Superior temporal gyrus (tissue), 1 donor: Measurements from ENCODE around the gene OR5K3.
"Not testable (repeated sequence)": the region's sequence is repeated elsewhere in the genome, so short reads cannot be mapped to it uniquely, and the experiment has no call there.

Experiments
- DNase-seq: peaks from one replicate; pipeline ENCODE4 v3.0.0-alpha.2; 2016; ENCODE audit errors: extremely low spot score

Gene OR5K3

GRCh38 chr3:98390366-98390765, at the start of gene OR5K3:
Gene OR5K3 (plus strand): TSS chr3:98390666. CDS start chr3:98390666, 0 bp downstream.
- DNase-seq: no peak

- DNase-seq: no peak
These were observed 48.7 kb upstream of the OR5K3 start for GRCh38 chr3:98341758-98342157.

- peak; percentile 59 for DNase-seq
These were observed 46.6 kb upstream of the OR5K3 start for GRCh38 chr3:98343647-98344507.

- no peak for DNase-seq
These were observed 40.4 kb upstream of the OR5K3 start for GRCh38 chr3:98350082-98350481.

GRCh38 chr3:98353554-98353953, 36.9 kb upstream of the OR5K3 start, which contains the start of gene OR5K4:
Gene OR5K4 (plus strand): TSS chr3:98353854. CDS start chr3:98353854, 0 bp downstream.
- no peak for DNase-seq

- no peak for DNase-seq
These were observed 31.2 kb upstream of the OR5K3 start for GRCh38 chr3:98359250-98359649.

- DNase-seq: no peak
These were observed 30.3 kb upstream of the OR5K3 start for GRCh38 chr3:98359993-98360675.

GRCh38 chr3:98360681-98361080, 29.8 kb upstream of the OR5K3 start:
- no peak for DNase-seq

GRCh38 chr3:98361289-98361688, 29.2 kb upstream of the OR5K3 start:
- no peak for DNase-seq

GRCh38 chr3:98367464-98368246, 22.8 kb upstream of the OR5K3 start:
- no peak for DNase-seq

- no peak for DNase-seq
These were observed 19.3 kb upstream of the OR5K3 start for GRCh38 chr3:98371186-98371585.

GRCh38 chr3:98371853-98372252, 18.6 kb upstream of the OR5K3 start:
- DNase-seq: no peak

- no peak for DNase-seq
These were observed 18.0 kb upstream of the OR5K3 start for GRCh38 chr3:98372445-98372844.

GRCh38 chr3:98376631-98377030, 13.8 kb upstream of the OR5K3 start:
- DNase-seq: no peak

GRCh38 chr3:98388147-98388546, 2.3 kb upstream of the OR5K3 start:
- no peak for DNase-seq

GRCh38 chr3:98395101-98395500, 4.6 kb downstream of the OR5K3 start:
- peak; percentile 40 for DNase-seq

GRCh38 chr3:98396482-98396881, 6.0 kb downstream of the OR5K3 start:
- DNase-seq: not testable (repeated sequence)

GRCh38 chr3:98398513-98398912, 8.0 kb downstream of the OR5K3 start:
- DNase-seq: no peak

- DNase-seq: no peak
These were observed 12.0 kb downstream of the OR5K3 start for GRCh38 chr3:98402507-98402906.

GRCh38 chr3:98404010-98404409, 13.5 kb downstream of the OR5K3 start:
- DNase-seq: no peak

GRCh38 chr3:98406034-98406433, 15.6 kb downstream of the OR5K3 start:
- DNase-seq: no peak

- DNase-seq: no peak
These were observed 42.1 kb downstream of the OR5K3 start for GRCh38 chr3:98432575-98432974.
